Measurements from ENCODE around the gene ABLIM2. TPM values are rescaled to one million over a fixed set of nuclear protein-coding genes. Genes with fewer than 3 reads are reported as not detected.

The ABLIM2 gene
- total and polyA plus RNA-seq, 2 experiments from 2014 or later = 1.5 to 4.3 TPM

DNA sequence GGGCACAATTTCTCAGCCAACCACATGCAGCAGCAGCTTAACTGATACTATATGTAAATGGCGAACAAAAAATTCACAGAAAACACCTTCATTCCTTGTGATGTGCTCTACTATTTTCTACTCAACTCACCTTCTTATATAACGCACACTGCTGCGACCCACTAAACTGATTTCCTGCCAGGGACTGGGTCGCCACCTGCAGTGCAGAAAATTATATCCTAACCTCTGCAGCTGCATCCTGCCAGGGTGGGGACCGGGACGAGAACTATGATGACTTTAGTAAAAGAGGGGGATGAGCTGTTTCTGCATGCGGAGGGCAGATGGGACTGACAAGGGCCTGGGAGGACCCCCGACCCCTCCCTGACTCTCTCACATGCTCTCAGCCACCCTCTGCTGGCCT lies 27.4 kb downstream of the ABLIM2 start:
- DNase-seq (ENCODE audit: low spot score) = no peak
- peaks cover 8% of the 10 kb centered on the region for H3K27me3 Mint-ChIP-seq (ENCODE audit: insufficient read depth, low read depth, poor library complexity)

More for the DNA sequence above, 27.4 kb downstream of the ABLIM2 start:
- Mint-ChIP-seq H3K4me1 (peaks cover 37% of the 10 kb centered on the region), H3K9me3 (no peaks in the 10 kb centered on the region), H3K4me3 (no peak overlapping the region), H3K36me3 (ENCODE audit: low read depth) (no peaks in the 10 kb centered on the region), H3K27ac (no peak overlapping the region)
- Histone ChIP-seq H3K27me3 (ENCODE audit: insufficient read depth) (no peaks in the 10 kb centered on the region), H3F3A (replicated peaks; ENCODE audit: low read depth) (no peaks in the 10 kb centered on the region), H3K4me2 (no peak overlapping the region), H3K4me3 (no peak overlapping the region), H4K20me1 (replicated peaks; ENCODE audit: insufficient read depth) (no peaks in the 10 kb centered on the region), H2AFZ (no peak overlapping the region), H3K9me2 (ENCODE audit: insufficient read depth) (no peaks in the 10 kb centered on the region), H3K79me2 (replicated peaks; ENCODE audit: insufficient read depth) (no peaks in the 10 kb centered on the region), H3K27ac (ENCODE audit: low read depth) (no peak overlapping the region), H3K4me1 (ENCODE audit: insufficient read depth) (no peaks in the 10 kb centered on the region), H3K36me3 (ENCODE audit: insufficient read depth) (no peaks in the 10 kb centered on the region)
- no peak for TF ChIP-seq CREB1 (CRISPR knock-in tag; IDR thresholded peaks at IDR 0.05; ENCODE audit: low read depth)
- no peak for TF ChIP-seq ZNF114 (CRISPR knock-in tag; IDR thresholded peaks at IDR 0.05)
- no peak for TF ChIP-seq NANOG (IDR thresholded peaks at IDR 0.05; ENCODE audit: borderline replicate concordance)
- TF ChIP-seq JUNB (IDR thresholded peaks at IDR 0.05; ENCODE audit: unreplicated experiment) = no peak
- TF ChIP-seq ZNF331 (CRISPR knock-in tag; IDR thresholded peaks at IDR 0.05; ENCODE audit: low read depth) = no peak
- no peak for TF ChIP-seq POLR2AphosphoS5 (IDR thresholded peaks at IDR 0.05; ENCODE audit: low read depth)
- no peak for TF ChIP-seq ZNF462 (CRISPR knock-in tag; IDR thresholded peaks at IDR 0.05)
- no peak for TF ChIP-seq EZH2 (IDR thresholded peaks at IDR 0.05; ENCODE audit: low read depth, unreplicated experiment)
- no peak for TF ChIP-seq EZH2phosphoT487 (IDR thresholded peaks at IDR 0.05; ENCODE audit: unreplicated experiment)
- TF ChIP-seq REST (IDR thresholded peaks at IDR 0.05; ENCODE audit: unreplicated experiment) = no peak
- TF ChIP-seq STAT1 (IDR thresholded peaks at IDR 0.05; ENCODE audit: unreplicated experiment) = no peak
- TF ChIP-seq, protein P1, sequence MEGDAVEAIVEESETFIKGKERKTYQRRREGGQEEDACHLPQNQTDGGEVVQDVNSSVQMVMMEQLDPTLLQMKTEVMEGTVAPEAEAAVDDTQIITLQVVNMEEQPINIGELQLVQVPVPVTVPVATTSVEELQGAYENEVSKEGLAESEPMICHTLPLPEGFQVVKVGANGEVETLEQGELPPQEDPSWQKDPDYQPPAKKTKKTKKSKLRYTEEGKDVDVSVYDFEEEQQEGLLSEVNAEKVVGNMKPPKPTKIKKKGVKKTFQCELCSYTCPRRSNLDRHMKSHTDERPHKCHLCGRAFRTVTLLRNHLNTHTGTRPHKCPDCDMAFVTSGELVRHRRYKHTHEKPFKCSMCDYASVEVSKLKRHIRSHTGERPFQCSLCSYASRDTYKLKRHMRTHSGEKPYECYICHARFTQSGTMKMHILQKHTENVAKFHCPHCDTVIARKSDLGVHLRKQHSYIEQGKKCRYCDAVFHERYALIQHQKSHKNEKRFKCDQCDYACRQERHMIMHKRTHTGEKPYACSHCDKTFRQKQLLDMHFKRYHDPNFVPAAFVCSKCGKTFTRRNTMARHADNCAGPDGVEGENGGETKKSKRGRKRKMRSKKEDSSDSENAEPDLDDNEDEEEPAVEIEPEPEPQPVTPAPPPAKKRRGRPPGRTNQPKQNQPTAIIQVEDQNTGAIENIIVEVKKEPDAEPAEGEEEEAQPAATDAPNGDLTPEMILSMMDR (conservative IDR thresholded peaks at IDR 0.05; ENCODE audit: low read depth in 2 of 2) = no peak
- TF ChIP-seq ETS1 (IDR thresholded peaks at IDR 0.05) = no peak
- ATAC-seq = no peak
